ENCODE data around the gene CDK18.
A peak's percentile ranks its signal among the peaks of the same experiment; 100 is the strongest.

CDK18 gene

GRCh38 chr1:205505076-205505729 lies 734 bp downstream of the CDK18 start:
- DNase-seq (ENCODE audit: low read depth): no peak

GRCh38 chr1:205505791-205506190 lies 1.3 kb downstream of the CDK18 start:
- peak; percentile 70 for DNase-seq (ENCODE audit: low read depth)

GRCh38 chr1:205506409-205507200 lies 2.1 kb downstream of the CDK18 start:
- DNase-seq (ENCODE audit: low read depth): no peak

GRCh38 chr1:205508227-205508714 lies 3.8 kb downstream of the CDK18 start:
- DNase-seq (ENCODE audit: low read depth): no peak

GRCh38 chr1:205510308-205510950 lies 6.0 kb downstream of the CDK18 start:
- no peak for DNase-seq (ENCODE audit: low read depth)

- no peak for DNase-seq (ENCODE audit: low read depth)
Measured at GRCh38 chr1:205510951-205511330, 6.5 kb downstream of the CDK18 start.

GRCh38 chr1:205512059-205513045 lies 7.9 kb downstream of the CDK18 start:
- DNase-seq (ENCODE audit: low read depth): no peak

GRCh38 chr1:205513774-205514173 lies 9.3 kb downstream of the CDK18 start:
- DNase-seq (ENCODE audit: low read depth): peak; percentile 31

- DNase-seq (ENCODE audit: low read depth): no peak
Measured at GRCh38 chr1:205514211-205515142, 10.0 kb downstream of the CDK18 start.

- peak; percentile 75 for DNase-seq (ENCODE audit: low read depth)
Measured at GRCh38 chr1:205515781-205516253, 11.3 kb downstream of the CDK18 start.

- DNase-seq (ENCODE audit: low read depth): no peak
Measured at GRCh38 chr1:205516362-205516761, 11.9 kb downstream of the CDK18 start.

GRCh38 chr1:205517288-205517687 lies 12.8 kb downstream of the CDK18 start:
- DNase-seq (ENCODE audit: low read depth): no peak

GRCh38 chr1:205517763-205518162 lies 13.3 kb downstream of the CDK18 start:
- DNase-seq (ENCODE audit: low read depth): no peak

- DNase-seq (ENCODE audit: low read depth): no peak
Measured at GRCh38 chr1:205518661-205519540, 14.4 kb downstream of the CDK18 start.

GRCh38 chr1:205519541-205520131 lies 15.2 kb downstream of the CDK18 start:
- DNase-seq (ENCODE audit: low read depth): peak; percentile 46

- DNase-seq (ENCODE audit: low read depth): no peak
Measured at GRCh38 chr1:205520709-205521108, 16.2 kb downstream of the CDK18 start.

GRCh38 chr1:205521686-205522085 lies 17.2 kb downstream of the CDK18 start:
- no peak for DNase-seq (ENCODE audit: low read depth)

GRCh38 chr1:205522692-205523091 lies 18.2 kb downstream of the CDK18 start:
- DNase-seq (ENCODE audit: low read depth): no peak

Measured in EH (cell line).